ENCODE measurements around the gene ASNS. TPM values are rescaled to one million over a fixed set of nuclear protein-coding genes. Genes with fewer than 3 reads are reported as not detected.

Gene ASNS
- total and polyA plus RNA-seq, 4 donors: 1.9 to 14.8 (median 4.7) TPM

- DNase-seq (ENCODE audit: low spot score): no peak
- TF ChIP-seq, protein P1, sequence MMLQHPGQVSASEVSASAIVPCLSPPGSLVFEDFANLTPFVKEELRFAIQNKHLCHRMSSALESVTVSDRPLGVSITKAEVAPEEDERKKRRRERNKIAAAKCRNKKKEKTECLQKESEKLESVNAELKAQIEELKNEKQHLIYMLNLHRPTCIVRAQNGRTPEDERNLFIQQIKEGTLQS (IDR thresholded peaks at IDR 0.05): no peak
- TF ChIP-seq JUND (IDR thresholded peaks at IDR 0.05) (no peak), ZBTB33 (IDR thresholded peaks at IDR 0.05) (no peak), RXRA (IDR thresholded peaks at IDR 0.05) (no peak), GABPA (IDR thresholded peaks at IDR 0.05 in 1 of 2, conservative IDR thresholded peaks at IDR 0.05 in 1 of 2) (no peak), SP1 (IDR thresholded peaks at IDR 0.05) (no peak)
- TF ChIP-seq, protein P2, sequence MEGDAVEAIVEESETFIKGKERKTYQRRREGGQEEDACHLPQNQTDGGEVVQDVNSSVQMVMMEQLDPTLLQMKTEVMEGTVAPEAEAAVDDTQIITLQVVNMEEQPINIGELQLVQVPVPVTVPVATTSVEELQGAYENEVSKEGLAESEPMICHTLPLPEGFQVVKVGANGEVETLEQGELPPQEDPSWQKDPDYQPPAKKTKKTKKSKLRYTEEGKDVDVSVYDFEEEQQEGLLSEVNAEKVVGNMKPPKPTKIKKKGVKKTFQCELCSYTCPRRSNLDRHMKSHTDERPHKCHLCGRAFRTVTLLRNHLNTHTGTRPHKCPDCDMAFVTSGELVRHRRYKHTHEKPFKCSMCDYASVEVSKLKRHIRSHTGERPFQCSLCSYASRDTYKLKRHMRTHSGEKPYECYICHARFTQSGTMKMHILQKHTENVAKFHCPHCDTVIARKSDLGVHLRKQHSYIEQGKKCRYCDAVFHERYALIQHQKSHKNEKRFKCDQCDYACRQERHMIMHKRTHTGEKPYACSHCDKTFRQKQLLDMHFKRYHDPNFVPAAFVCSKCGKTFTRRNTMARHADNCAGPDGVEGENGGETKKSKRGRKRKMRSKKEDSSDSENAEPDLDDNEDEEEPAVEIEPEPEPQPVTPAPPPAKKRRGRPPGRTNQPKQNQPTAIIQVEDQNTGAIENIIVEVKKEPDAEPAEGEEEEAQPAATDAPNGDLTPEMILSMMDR (IDR thresholded peaks at IDR 0.05; ENCODE audit: low read depth, low read length, missing input control): no peak
- Histone ChIP-seq H3K9me3 (ENCODE audit: control insufficient read depth in 4 of 4, low read length in 3 of 4) (no peaks in the 10 kb centered on the region), H3K4me3 (ENCODE audit: low read depth in 1 of 3, low read length in 3 of 3) (no peak overlapping the region), H3K27ac (ENCODE audit: low read depth in 1 of 2, low read length in 2 of 2) (no peak overlapping the region), H3K36me3 (ENCODE audit: control insufficient read depth in 4 of 4, insufficient read depth in 3 of 4, low read depth in 1 of 4, low read length in 3 of 4) (no peaks in the 10 kb centered on the region), H3K27me3 (ENCODE audit: control insufficient read depth in 4 of 4, insufficient read depth in 4 of 4, low read length in 3 of 4) (no peaks in the 10 kb centered on the region), H3K4me1 (ENCODE audit: control insufficient read depth in 4 of 4, insufficient read depth in 4 of 4, low read length in 3 of 4) (no peaks in the 10 kb centered on the region), H3K9ac (ENCODE audit: low read depth in 1 of 2, low read length in 2 of 2) (no peak overlapping the region)
- 87% methylated on average over 4 of the region's 4 CpGs for WGBS
These were observed 12.5 kb downstream of the ASNS start for GRCh38 chr7:97859606-97860204.

DNA sequence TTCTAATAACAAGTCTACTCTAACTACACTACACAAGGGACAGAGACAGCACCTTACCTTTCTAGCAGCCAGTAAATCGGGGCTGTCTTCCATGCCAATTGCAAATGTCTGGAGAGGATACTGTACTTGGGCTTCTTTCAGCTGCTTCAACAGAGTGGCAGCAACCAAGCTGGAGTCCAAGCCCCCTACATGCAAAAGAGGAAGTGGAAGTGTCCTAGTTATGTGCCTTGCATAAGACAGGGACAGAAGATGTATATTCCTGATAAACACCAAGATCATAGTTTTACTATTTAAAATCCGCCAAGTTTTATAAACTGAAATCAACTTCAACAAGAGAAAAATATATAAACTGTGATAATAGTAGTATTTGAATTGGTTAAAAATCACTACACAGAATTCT lies 14.0 kb downstream of the ASNS start:
- Histone ChIP-seq H3K4me3 (ENCODE audit: low read depth in 1 of 3, low read length in 3 of 3) (no peak overlapping the region), H3K36me3 (ENCODE audit: control insufficient read depth in 4 of 4, insufficient read depth in 3 of 4, low read depth in 1 of 4, low read length in 3 of 4) (no peaks in the 10 kb centered on the region), H3K27me3 (ENCODE audit: control insufficient read depth in 4 of 4, insufficient read depth in 4 of 4, low read length in 3 of 4) (no peaks in the 10 kb centered on the region), H3K9me3 (ENCODE audit: control insufficient read depth in 4 of 4, low read length in 3 of 4) (no peaks in the 10 kb centered on the region), H3K27ac (ENCODE audit: low read depth in 1 of 2, low read length in 2 of 2) (no peak overlapping the region), H3K4me1 (ENCODE audit: control insufficient read depth in 4 of 4, insufficient read depth in 4 of 4, low read length in 3 of 4) (no peaks in the 10 kb centered on the region), H3K9ac (ENCODE audit: low read depth in 1 of 2, low read length in 2 of 2) (no peak overlapping the region)
- DNase-seq (ENCODE audit: low spot score): no peak
- 99% methylated on average over 2 of the region's 2 CpGs for WGBS
- TF ChIP-seq GABPA (IDR thresholded peaks at IDR 0.05 in 1 of 2, conservative IDR thresholded peaks at IDR 0.05 in 1 of 2) (no peak), EGR1 (IDR thresholded peaks at IDR 0.05; ENCODE audit: low read depth in 2 of 2) (no peak), ZBTB33 (IDR thresholded peaks at IDR 0.05) (no peak), JUND (IDR thresholded peaks at IDR 0.05) (no peak), YY1 (IDR thresholded peaks at IDR 0.05) (no peak), REST (IDR thresholded peaks at IDR 0.05) (no peak), FOXA1 (IDR thresholded peaks at IDR 0.05) (no peak), SP1 (IDR thresholded peaks at IDR 0.05) (no peak)

Data from liver (tissue), 9 donors.